Epithelial cell of proximal tubule (primary cell): ENCODE measurements around the gene PDZRN3. TPM values are rescaled to one million over a fixed set of nuclear protein-coding genes. Genes with fewer than 3 reads are reported as not detected.

Source experiments
- DNase-seq: peaks from one replicate; pipeline ENCODE4 v3.0.0-alpha.2; 2011; ENCODE audit warnings: low read depth
- H3K4me3 ChIP-seq: 2 replicates; pipeline ENCODE4 v1.5.1; 2011; ENCODE audit warnings: low read depth, mild to moderate bottlenecking, low read length
- total RNA-seq: library from RNA; depleted of rRNA; stranded (reverse); fragments of >200 nt; gene quantifications from 2 replicates; pipeline ENCODE4 v1.2.3, GENCODE V29; 2015
- TF ChIP-seq, protein P1 (sequence below): conservative IDR thresholded peaks from 2 replicates; pipeline ENCODE4 v1.5.1; 2012; ENCODE audit warnings: low read depth, mild to moderate bottlenecking, low read length

Gene PDZRN3
- total RNA-seq, 1 donor from 2014 or later = 0.17 TPM

DNA sequence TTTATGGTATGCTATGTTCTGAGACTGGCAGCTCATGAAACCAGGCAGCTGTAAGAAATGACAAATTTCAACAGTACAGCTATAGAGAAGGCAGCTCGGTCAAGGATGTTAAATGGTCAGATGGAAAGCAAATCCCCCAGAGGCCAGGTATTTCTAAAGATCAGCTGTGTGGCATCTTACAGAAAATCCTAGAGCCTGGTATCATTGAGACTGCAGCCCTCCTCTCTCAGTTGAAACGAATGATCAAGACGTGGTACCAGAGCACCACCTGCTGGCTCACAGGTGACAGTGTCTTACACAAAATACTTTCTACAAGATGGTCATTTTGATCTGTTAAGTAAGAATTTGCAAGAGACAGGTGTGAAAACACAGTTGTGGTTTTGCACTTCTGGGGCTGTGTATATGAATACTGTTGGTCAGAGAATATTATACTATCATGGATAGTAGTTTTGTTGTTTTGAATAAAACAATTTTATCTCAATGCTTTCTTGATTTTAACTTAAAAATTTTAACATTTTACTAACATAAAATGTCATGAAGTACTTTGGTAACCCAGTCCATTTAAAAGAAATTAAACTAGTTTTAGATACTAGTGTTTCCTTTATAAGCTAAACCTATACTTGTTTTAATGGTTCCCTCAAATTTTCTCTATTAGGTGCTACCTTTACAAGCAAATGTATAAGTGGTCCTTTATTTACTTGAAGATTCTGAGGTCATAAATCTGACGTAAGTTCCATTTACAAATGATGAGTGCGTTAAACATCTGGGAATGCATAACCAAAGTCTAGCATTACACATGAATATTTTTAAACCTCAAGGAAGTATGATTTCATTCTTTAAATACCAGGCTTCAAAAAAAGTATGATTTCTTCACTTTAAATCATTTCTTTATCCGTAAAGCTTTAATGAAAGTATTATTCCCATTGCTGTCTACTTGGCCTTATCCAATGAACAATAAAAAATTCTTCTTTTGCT lies 121.8 kb downstream of the PDZRN3 start:
- TF ChIP-seq, protein P1, sequence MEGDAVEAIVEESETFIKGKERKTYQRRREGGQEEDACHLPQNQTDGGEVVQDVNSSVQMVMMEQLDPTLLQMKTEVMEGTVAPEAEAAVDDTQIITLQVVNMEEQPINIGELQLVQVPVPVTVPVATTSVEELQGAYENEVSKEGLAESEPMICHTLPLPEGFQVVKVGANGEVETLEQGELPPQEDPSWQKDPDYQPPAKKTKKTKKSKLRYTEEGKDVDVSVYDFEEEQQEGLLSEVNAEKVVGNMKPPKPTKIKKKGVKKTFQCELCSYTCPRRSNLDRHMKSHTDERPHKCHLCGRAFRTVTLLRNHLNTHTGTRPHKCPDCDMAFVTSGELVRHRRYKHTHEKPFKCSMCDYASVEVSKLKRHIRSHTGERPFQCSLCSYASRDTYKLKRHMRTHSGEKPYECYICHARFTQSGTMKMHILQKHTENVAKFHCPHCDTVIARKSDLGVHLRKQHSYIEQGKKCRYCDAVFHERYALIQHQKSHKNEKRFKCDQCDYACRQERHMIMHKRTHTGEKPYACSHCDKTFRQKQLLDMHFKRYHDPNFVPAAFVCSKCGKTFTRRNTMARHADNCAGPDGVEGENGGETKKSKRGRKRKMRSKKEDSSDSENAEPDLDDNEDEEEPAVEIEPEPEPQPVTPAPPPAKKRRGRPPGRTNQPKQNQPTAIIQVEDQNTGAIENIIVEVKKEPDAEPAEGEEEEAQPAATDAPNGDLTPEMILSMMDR = peak; percentile 99
- H3K4me3 ChIP-seq = no peak overlapping the region
- no peak for DNase-seq

DNA sequence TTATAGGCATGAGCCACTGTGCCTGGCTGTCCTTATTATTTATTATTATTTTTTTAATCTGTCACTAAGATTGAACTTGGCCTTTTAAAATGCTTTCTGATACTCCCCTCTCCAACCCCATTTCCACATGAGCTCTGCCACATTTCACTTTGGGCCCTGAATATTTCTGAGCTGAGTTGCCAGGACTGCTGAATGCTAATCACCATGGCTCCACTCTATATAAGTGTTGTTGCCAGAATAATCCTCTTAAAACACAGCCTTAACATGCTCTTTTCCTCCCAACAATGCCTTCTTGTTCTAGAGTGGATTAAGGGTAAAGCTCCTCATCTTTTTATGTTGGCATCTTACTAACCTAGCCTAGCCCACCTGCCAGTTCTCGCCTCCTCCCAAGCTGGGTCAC lies 124.4 kb downstream of the PDZRN3 start:
- TF ChIP-seq, protein P1 = no peak
- no peak overlapping the region for H3K4me3 ChIP-seq
- DNase-seq = no peak

- TF ChIP-seq, protein P1 = no peak
- DNase-seq = no peak
- no peak overlapping the region for H3K4me3 ChIP-seq
Measured at GRCh38 chr3:73499787-73500186, 125.0 kb downstream of the PDZRN3 start.

GRCh38 chr3:73498764-73499622 lies 125.7 kb downstream of the PDZRN3 start:
- no peak for DNase-seq
- TF ChIP-seq, protein P1 = no peak
- no peak overlapping the region for H3K4me3 ChIP-seq

DNA sequence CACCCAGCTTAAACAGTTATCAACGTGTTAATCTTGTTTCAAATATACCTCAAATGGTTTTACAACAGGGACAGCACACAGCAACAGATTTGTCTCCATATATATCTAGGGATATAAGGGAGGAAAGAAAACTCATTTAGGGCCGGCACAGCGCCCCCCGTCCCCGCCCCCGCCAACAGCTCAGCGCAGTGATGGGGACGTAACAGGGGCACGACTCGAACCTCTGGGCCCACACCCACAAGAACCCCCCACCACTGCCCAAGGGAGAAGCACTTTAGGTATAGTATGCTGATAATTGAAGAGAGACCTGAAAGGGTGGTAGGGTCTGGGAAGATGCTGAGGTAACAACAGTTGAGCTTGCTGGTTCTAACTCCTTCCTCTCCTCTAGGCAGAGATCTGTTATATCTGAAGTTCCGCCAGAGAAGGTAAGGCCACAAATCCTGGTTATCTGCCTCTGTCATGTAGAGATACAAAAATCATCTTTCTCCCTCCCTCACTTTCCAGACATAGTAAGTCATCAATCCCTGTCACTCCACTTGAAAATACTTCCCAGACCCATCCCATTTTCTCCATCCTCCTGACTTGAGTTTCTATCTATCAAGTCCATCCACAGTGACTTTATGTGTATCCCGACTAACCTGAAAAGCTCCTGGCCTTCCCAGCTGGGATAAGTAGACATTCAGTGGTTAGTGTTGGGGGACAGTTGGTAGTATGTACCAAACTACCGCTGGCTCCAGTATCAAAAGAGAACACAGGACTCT lies 126.9 kb downstream of the PDZRN3 start:
- no peak overlapping the region for H3K4me3 ChIP-seq
- DNase-seq = no peak

More for the DNA sequence above, 126.9 kb downstream of the PDZRN3 start:
- TF ChIP-seq, protein P1 = no peak
